ENCODE measurements around the gene PITPNB. TPM values are rescaled to one million over a fixed set of nuclear protein-coding genes. Genes with fewer than 3 reads are reported as not detected.

PITPNB gene
- total and polyA plus RNA-seq, 3 donors from 2014 or later, result 39.9 to 49.4 (median 41.9) TPM

- H3K36me3 ChIP-seq (ENCODE audit: low read depth, missing control alignments), result no peaks in the 10 kb centered on the region
- H3K27me3 ChIP-seq, result no peaks in the 10 kb centered on the region
- H3K4me1 ChIP-seq, result peaks cover 21% of the 10 kb centered on the region
- no peak for DNase-seq
- no peak overlapping the region for H3K4me3 ChIP-seq
- no peak for TF ChIP-seq POLR2A (IDR thresholded peaks at IDR 0.05)
- TF ChIP-seq, protein P1, sequence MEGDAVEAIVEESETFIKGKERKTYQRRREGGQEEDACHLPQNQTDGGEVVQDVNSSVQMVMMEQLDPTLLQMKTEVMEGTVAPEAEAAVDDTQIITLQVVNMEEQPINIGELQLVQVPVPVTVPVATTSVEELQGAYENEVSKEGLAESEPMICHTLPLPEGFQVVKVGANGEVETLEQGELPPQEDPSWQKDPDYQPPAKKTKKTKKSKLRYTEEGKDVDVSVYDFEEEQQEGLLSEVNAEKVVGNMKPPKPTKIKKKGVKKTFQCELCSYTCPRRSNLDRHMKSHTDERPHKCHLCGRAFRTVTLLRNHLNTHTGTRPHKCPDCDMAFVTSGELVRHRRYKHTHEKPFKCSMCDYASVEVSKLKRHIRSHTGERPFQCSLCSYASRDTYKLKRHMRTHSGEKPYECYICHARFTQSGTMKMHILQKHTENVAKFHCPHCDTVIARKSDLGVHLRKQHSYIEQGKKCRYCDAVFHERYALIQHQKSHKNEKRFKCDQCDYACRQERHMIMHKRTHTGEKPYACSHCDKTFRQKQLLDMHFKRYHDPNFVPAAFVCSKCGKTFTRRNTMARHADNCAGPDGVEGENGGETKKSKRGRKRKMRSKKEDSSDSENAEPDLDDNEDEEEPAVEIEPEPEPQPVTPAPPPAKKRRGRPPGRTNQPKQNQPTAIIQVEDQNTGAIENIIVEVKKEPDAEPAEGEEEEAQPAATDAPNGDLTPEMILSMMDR (IDR thresholded peaks at IDR 0.05), result no peak
- H3K9me3 ChIP-seq, result no peaks in the 10 kb centered on the region
- intact Hi-C loops (cut with DNase I; ENCODE audit: low total_unique reads), result no loop called here
- H3K27ac ChIP-seq, result no peak overlapping the region
These were observed 5.8 kb downstream of the PITPNB start for GRCh38 chr22:27913162-27913741.

DNA sequence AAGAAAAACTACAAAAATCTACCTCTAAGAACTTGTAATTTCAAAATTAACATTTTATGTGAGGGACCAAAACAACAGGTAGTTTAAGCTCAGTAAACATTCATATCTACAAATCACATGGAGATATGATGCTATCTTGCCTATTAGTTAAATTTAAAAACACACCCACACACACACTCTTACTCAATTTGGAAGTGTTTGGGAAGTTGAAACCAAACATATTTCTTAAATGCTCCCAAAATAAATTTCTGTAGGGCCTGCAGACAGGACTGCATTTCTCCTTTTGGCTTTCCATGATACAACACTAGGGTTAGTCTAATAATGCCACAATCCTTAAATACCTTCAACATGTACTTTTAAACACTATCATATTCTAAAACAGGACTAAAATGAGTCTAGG lies 7.0 kb downstream of the PITPNB start:
- Histone ChIP-seq H3K27me3 (no peaks in the 10 kb centered on the region), H3K4me3 (no peak overlapping the region), H3K9me3 (no peaks in the 10 kb centered on the region), H3K36me3 (ENCODE audit: low read depth, missing control alignments) (no peaks in the 10 kb centered on the region), H3K27ac (no peak overlapping the region), H3K4me1 (peaks cover 14% of the 10 kb centered on the region)
- intact Hi-C loops (cut with DNase I; ENCODE audit: low total_unique reads), result no loop called here
- no peak for DNase-seq
- TF ChIP-seq POLR2A (IDR thresholded peaks at IDR 0.05), result no peak
- TF ChIP-seq, protein P1 (IDR thresholded peaks at IDR 0.05), result no peak

- Histone ChIP-seq H3K9me3 (no peaks in the 10 kb centered on the region), H3K36me3 (ENCODE audit: low read depth, missing control alignments) (no peaks in the 10 kb centered on the region), H3K4me1 (peaks cover 14% of the 10 kb centered on the region), H3K27me3 (no peaks in the 10 kb centered on the region), H3K4me3 (no peak overlapping the region), H3K27ac (no peak overlapping the region)
- no peak for DNase-seq
- intact Hi-C loops (cut with DNase I; ENCODE audit: low total_unique reads), result no loop called here
- TF ChIP-seq, protein P1 (IDR thresholded peaks at IDR 0.05), result no peak
- TF ChIP-seq POLR2A (IDR thresholded peaks at IDR 0.05), result no peak
- WGBS, 2 donors, result 95 to 97% methylated on average over 1 of the region's 1 CpG
These were observed 7.7 kb downstream of the PITPNB start for GRCh38 chr22:27911330-27911729.

GRCh38 chr22:27906241-27906640 lies 12.8 kb downstream of the PITPNB start:
- no peak overlapping the region for H3K27ac ChIP-seq
- no peaks in the 10 kb centered on the region for H3K36me3 ChIP-seq (ENCODE audit: low read depth, missing control alignments)
- no peak for DNase-seq
- WGBS, 2 donors, result 48 to 53% methylated on average over 2 of the region's 2 CpGs
- H3K4me1 ChIP-seq, result no peaks in the 10 kb centered on the region
- H3K27me3 ChIP-seq, result no peaks in the 10 kb centered on the region
- H3K4me3 ChIP-seq, result no peak overlapping the region
- intact Hi-C loops (cut with DNase I; ENCODE audit: low total_unique reads), result no loop called here
- no peaks in the 10 kb centered on the region for H3K9me3 ChIP-seq
- TF ChIP-seq, protein P1 (IDR thresholded peaks at IDR 0.05), result no peak
- TF ChIP-seq POLR2A (IDR thresholded peaks at IDR 0.05), result no peak

- Histone ChIP-seq H3K4me3 (no peak overlapping the region), H3K27ac (peak overlapping the region in 1 of 2 donors; percentile 39)
- no peak for DNase-seq
These were observed 13.4 kb downstream of the PITPNB start for GRCh38 chr22:27905653-27906052.

More at GRCh38 chr22:27905653-27906052, 13.4 kb downstream of the PITPNB start:
- intact Hi-C loops (cut with DNase I; ENCODE audit: low total_unique reads), result no loop called here
- 63 to 70% methylated on average over 4 of the region's 4 CpGs for WGBS, 2 donors
- H3K27me3 ChIP-seq, result no peaks in the 10 kb centered on the region
- no peaks in the 10 kb centered on the region for H3K9me3 ChIP-seq
- no peak for TF ChIP-seq POLR2A (IDR thresholded peaks at IDR 0.05)
- TF ChIP-seq, protein P1 (IDR thresholded peaks at IDR 0.05), result no peak
- H3K4me1 ChIP-seq, result no peaks in the 10 kb centered on the region
- H3K36me3 ChIP-seq (ENCODE audit: low read depth, missing control alignments), result no peaks in the 10 kb centered on the region

Data from testis (tissue), 3 donors.